ENCODE data around the gene C12orf75. TPM values are rescaled to one million over a fixed set of nuclear protein-coding genes. Genes with fewer than 3 reads are reported as not detected.
"Not testable (repeated sequence)": the region's sequence is repeated elsewhere in the genome, so short reads cannot be mapped to it uniquely, and the experiment has no call there.

The C12orf75 gene
- total RNA-seq, 1 donor from 2014 or later, result 2.6 TPM

- intact Hi-C loops (cut with DNase I); DNase-seq (ENCODE audit: low spot score): not testable (repeated sequence)
Observed at GRCh38 chr12:105307601-105308314, 22.7 kb upstream of the C12orf75 start.

GRCh38 chr12:105308839-105309238 lies 21.7 kb upstream of the C12orf75 start:
- intact Hi-C loops (cut with DNase I); DNase-seq (ENCODE audit: low spot score): not testable (repeated sequence)

DNA sequence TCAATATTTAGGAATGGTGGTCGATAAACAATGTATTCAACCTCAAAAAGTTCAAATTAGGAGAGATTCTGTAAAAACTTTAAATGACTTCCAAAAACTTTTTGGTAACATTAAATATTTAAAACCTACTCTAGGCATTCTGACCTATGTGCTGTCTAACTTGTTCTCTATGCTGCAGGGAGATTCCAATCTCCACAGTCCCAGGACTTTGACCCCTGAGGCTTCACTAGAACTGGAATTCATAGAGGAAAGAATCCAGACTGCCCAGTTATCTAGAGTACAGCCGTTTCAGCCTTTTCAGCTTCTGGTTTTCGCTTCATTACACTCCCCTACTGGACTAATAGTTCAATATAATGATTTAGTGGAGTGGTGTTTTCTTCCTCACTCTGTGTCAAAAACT lies 21.1 kb upstream of the C12orf75 start:
- DNase-seq (ENCODE audit: low spot score); intact Hi-C loops (cut with DNase I): not testable (repeated sequence)

GRCh38 chr12:105310476-105311085 lies 19.9 kb upstream of the C12orf75 start:
- intact Hi-C loops (cut with DNase I), result not testable (repeated sequence)

DNA sequence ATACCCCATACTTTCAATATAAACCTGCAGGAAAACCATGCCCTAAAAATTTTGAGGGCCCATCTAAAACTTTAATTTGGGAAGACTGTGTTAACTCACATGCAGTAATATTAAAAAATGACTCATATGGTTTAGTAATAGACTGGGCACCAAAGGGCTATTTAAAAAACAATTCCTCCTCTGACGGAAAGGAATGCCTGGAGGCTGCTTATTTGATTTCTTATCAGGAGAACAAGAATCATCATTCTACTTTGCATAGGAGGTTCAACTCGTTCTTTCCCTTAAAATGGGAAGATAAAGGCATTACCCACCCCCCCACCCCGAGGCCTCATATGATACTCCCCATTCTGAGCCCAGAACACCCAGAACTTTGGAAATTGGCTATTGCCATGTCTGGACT lies 18.6 kb upstream of the C12orf75 start:
- intact Hi-C loops (cut with DNase I); DNase-seq (ENCODE audit: low spot score): not testable (repeated sequence)

More at GRCh38 chr12:105310476-105311085, 19.9 kb upstream of the C12orf75 start:
- DNase-seq (ENCODE audit: low spot score), result not testable (repeated sequence)

GRCh38 chr12:105313755-105314154 lies 16.7 kb upstream of the C12orf75 start:
- DNase-seq (ENCODE audit: low spot score); intact Hi-C loops (cut with DNase I): not testable (repeated sequence)

GRCh38 chr12:105315130-105315529 lies 15.4 kb upstream of the C12orf75 start:
- intact Hi-C loops (cut with DNase I), result no loop called here
- DNase-seq (ENCODE audit: low spot score), result no peak

DNA sequence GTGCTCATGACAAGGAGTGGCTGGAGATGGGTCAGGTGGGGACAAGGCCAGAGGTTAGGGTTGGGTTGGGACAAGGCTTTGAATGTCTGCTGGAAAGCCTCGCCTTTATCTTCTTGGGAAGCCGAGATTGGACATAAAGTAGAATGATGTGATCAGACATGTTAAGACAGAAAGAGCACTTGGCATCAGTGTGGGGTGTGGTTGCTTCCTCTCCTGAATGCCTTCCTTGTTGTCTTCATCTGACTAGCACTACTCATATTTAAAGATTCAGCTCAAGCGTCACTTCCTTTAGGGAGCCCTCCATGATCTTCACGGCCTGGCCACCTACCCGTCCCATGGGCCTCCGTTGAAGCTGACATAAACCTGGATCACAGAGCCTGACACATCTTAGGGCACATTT lies 14.8 kb upstream of the C12orf75 start:
- DNase-seq (ENCODE audit: low spot score), result no peak
- intact Hi-C loops (cut with DNase I), result no loop called here

DNA sequence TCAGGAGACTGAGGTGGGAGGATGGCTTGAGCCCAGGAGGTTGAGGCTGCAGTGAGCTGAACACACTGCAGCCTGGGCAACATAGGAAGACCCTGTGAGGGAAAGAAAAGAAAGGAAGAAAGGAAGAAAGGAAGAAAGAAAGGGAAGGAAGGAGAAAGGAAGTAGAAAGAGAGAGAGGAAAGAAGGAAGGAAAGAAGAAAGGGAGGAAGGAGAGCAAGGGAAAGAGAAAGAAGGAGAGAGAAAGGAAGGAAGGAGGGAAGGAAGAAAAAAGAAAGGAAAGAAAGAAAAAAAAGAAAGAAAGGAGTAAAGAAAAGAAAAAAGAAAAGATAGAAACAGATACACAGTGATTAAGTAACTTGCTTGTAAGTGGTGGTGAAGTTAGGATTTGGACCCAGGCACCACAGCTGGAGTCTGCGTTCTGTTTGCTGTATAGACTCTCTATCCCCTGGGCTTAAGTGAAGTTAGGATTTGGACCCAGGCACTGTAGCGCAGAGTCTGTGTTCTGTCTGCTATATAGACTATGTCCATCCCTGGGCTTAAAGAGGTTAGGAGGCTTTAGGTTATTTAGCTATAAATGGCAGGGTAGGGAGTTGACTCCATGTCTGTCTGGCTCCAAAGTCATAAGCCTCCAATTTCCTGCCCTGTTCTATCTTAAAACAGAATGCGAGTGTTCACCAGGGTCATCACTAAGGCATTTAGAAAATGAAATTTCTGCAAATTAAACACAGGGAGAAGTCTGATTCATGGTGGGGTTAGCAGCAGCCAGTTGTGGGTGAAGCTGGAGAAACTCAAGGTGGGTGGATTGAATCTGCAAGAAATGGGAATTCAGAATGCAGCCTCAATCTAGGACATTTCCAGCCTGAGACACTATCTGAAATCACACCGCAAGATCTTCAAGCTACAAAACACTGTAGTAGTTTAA lies 13.3 kb upstream of the C12orf75 start:
- no peak for DNase-seq (ENCODE audit: low spot score)
- intact Hi-C loops (cut with DNase I), result no loop called here

- intact Hi-C loops (cut with DNase I), result no loop called here
Observed at GRCh38 chr12:105317942-105318621, 12.4 kb upstream of the C12orf75 start.

GRCh38 chr12:105318651-105319483 lies 11.6 kb upstream of the C12orf75 start:
- no peak for DNase-seq (ENCODE audit: low spot score)
- intact Hi-C loops (cut with DNase I), result no loop called here

More at GRCh38 chr12:105317942-105318621, 12.4 kb upstream of the C12orf75 start:
- no peak for DNase-seq (ENCODE audit: low spot score)

GRCh38 chr12:105319691-105320209 lies 10.7 kb upstream of the C12orf75 start:
- intact Hi-C loops (cut with DNase I), result no loop called here
- DNase-seq (ENCODE audit: low spot score), result no peak

DNA sequence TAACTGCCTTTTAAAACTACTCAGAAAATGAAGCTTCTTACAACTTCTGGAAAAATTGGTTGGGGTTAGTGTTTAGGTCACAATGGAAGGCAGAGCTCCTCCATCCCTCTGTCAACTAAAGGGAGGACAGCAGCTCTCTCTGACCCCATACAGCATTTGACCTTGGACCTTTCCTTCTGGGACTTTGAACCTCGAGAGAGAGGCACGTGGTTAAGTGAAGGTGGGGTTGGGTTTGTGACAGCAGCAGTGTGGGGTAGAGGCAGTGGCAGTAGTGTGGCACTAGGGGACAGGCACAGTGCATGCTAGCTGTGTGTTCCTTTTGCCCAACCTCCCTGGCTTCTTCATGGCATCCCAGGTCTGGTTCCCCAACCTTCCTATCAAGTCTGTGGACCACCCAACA lies 9.4 kb upstream of the C12orf75 start:
- DNase-seq (ENCODE audit: low spot score), result no peak
- intact Hi-C loops (cut with DNase I), result no loop called here

DNA sequence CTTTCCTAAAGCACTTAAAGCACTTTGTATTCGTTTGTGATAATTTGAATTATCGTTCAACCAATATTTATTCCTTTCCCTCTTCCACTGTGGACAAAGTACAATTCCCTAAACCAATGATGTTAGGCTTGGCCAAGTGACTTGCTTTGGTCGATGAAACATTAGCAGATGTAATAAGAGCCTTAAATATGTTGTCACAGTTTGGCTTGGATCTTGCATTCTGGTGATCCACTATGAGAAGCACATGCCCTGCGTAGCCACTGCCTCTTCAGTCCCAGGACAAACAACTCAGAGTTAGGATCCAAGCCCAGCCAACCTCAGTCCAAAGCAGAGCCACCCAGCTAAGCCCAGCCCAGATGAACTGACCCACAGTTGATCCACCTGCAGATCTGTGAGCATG lies 8.4 kb upstream of the C12orf75 start:
- no peak for DNase-seq (ENCODE audit: low spot score)
- intact Hi-C loops (cut with DNase I), result no loop called here

GRCh38 chr12:105324704-105325103 lies 5.8 kb upstream of the C12orf75 start:
- intact Hi-C loops (cut with DNase I), result no loop called here
- no peak for DNase-seq (ENCODE audit: low spot score)

GRCh38 chr12:105325117-105325516 lies 5.4 kb upstream of the C12orf75 start:
- intact Hi-C loops (cut with DNase I), result no loop called here

DNA sequence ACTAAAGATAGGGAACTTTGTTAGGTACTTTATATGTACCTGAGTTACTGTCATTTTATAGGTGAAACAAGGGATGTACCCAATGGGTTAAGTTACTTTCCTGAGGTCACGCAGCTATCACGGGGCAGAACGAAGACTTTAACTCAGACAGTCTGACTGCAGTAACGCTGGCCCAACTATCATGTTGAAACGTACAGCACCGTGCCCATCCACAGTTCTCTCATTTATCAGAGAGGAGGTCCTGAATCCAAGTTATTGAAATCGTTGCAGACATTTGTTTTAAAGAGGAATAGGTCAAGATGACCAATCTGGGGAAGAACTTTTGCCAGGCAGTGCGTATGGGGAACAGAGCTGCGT lies 587 bp upstream of the C12orf75 start:
- intact Hi-C loops (cut with DNase I), result no loop called here

More at GRCh38 chr12:105325117-105325516, 5.4 kb upstream of the C12orf75 start:
- DNase-seq (ENCODE audit: low spot score), result no peak

DNA sequence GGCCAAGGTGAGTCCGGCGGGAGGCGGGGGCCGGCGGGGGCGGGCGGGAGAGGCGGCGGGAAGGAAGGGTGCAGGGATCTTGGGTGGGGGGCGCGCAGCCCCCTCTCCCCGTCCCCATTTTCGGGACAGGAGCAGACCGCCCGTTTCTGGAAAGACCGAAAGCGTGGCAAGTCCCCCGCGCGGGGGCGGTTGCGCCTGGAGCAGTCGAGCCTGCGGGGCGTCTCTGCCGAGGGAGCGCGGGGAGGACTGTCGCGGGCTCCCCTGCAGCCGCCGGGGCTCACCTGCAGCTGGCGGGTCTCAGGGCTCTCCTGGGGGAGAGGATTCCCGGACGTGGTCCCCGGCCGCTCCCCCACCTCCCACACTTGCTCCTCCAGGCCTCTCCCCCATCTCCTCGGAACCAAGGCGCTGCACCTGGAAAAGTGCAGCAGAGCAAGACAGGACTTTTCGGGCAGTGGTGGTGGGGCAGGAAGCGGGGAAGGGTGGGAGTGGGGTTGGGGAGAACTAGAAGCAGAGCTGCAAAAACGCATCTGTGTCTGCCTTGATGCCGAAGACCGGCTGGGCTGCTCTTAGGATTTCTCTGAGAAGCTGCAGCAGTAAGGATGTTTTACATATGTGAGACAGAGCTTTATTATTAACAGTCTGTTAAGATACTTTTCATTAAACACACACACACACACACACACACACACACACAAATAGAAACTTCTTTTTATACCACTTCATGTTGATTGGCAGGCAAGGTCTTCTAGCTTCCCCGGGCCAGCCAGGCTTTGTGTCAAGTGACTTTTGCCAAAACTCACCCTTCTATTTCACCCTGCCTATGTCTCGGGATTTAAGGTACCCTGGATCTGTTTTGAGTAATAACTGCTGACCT lies 677 bp downstream of the C12orf75 start:
- DNase-seq (ENCODE audit: low spot score), result no peak
- intact Hi-C loops (cut with DNase I), result no loop called here

More for the DNA sequence above, 587 bp upstream of the C12orf75 start:
- DNase-seq (ENCODE audit: low spot score), result no peak

Measured in cardiac septum (tissue), 1 donor.